OCI-M2 (cell line): ENCODE measurements around the gene ADCY7.
"Not testable (repeated sequence)": the region's sequence is repeated elsewhere in the genome, so short reads cannot be mapped to it uniquely, and the experiment has no call there.

ENCODE experiments used
- DNase-seq: peaks from one replicate; lab custom pipeline; 2025; ENCODE audit not compliant: unreplicated experiment; lab: John Stamatoyannopoulos, UW

The ADCY7 gene

GRCh38 chr16:50266337-50267091 lies at the start of gene ADCY7:
ADCY7 (plus strand) TSS chr16:50266551; CDS start chr16:50288180, 21,629 bp downstream.
- DNase-seq = no peak

GRCh38 chr16:50219402-50219975 lies 46.9 kb upstream of the ADCY7 start:
- no peak for DNase-seq

GRCh38 chr16:50224286-50224685 lies 42.1 kb upstream of the ADCY7 start:
- no peak for DNase-seq

- DNase-seq = no peak
Observed at GRCh38 chr16:50227120-50227519, 39.2 kb upstream of the ADCY7 start.

- DNase-seq = no peak
Observed at GRCh38 chr16:50227665-50228064, 38.7 kb upstream of the ADCY7 start.

GRCh38 chr16:50228364-50228868 lies 37.9 kb upstream of the ADCY7 start:
- DNase-seq = no peak

- no peak for DNase-seq
Observed at GRCh38 chr16:50229149-50229726, 37.1 kb upstream of the ADCY7 start.

GRCh38 chr16:50234771-50235556 lies 31.4 kb upstream of the ADCY7 start:
- no peak for DNase-seq

- no peak for DNase-seq
Observed at GRCh38 chr16:50235581-50235980, 30.8 kb upstream of the ADCY7 start.

- no peak for DNase-seq
Observed at GRCh38 chr16:50238314-50238713, 28.0 kb upstream of the ADCY7 start.

GRCh38 chr16:50238868-50239301 lies 27.5 kb upstream of the ADCY7 start:
- DNase-seq = no peak

GRCh38 chr16:50243024-50243423 lies 23.3 kb upstream of the ADCY7 start:
- DNase-seq = not testable (repeated sequence)

- no peak for DNase-seq
Observed at GRCh38 chr16:50244140-50244503, 22.2 kb upstream of the ADCY7 start.

- no peak for DNase-seq
Observed at GRCh38 chr16:50244504-50245416, 21.6 kb upstream of the ADCY7 start.

GRCh38 chr16:50245417-50246298 lies 20.7 kb upstream of the ADCY7 start:
- DNase-seq = no peak

GRCh38 chr16:50246299-50247122 lies 19.8 kb upstream of the ADCY7 start:
- no peak for DNase-seq

GRCh38 chr16:50247123-50247905 lies 19.0 kb upstream of the ADCY7 start:
- no peak for DNase-seq
